Mucosa of gallbladder (tissue), 1 donor: Measurements from ENCODE around the gene PHLPP2. TPM values are rescaled to one million over a fixed set of nuclear protein-coding genes. Genes with fewer than 3 reads are reported as not detected.
"Not testable (repeated sequence)": the region's sequence is repeated elsewhere in the genome, so short reads cannot be mapped to it uniquely, and the experiment has no call there.

Experiments used
- DNase-seq: peaks from one replicate; pipeline ENCODE4 v3.0.0-alpha.2; 2020; ENCODE audit warnings: low spot score
- total RNA-seq: library from RNA; stranded (reverse); gene quantifications from one replicate; pipeline ENCODE4 v1.2.1, GENCODE V29; 2021
- donor health status: DM: no; HTN: no; CAD: no.

The PHLPP2 gene
- total RNA-seq, 1 donor from 2014 or later = 10.1 TPM

GRCh38 chr16:71722801-71723536, 1.5 kb downstream of the PHLPP2 start:
- peak; percentile 48 for DNase-seq

- DNase-seq = no peak
These were observed 3.3 kb downstream of the PHLPP2 start for GRCh38 chr16:71721066-71721740.

- no peak for DNase-seq
These were observed 12.0 kb downstream of the PHLPP2 start for GRCh38 chr16:71712501-71712900.

- no peak for DNase-seq
These were observed 12.7 kb downstream of the PHLPP2 start for GRCh38 chr16:71711789-71712188.

- no peak for DNase-seq
These were observed 15.2 kb downstream of the PHLPP2 start for GRCh38 chr16:71709229-71709781.

GRCh38 chr16:71708696-71709095, 15.8 kb downstream of the PHLPP2 start:
- DNase-seq = no peak

GRCh38 chr16:71707199-71707598, 17.3 kb downstream of the PHLPP2 start:
- DNase-seq = no peak

- no peak for DNase-seq
These were observed 18.5 kb downstream of the PHLPP2 start for GRCh38 chr16:71706046-71706445.

- no peak for DNase-seq
These were observed 21.2 kb downstream of the PHLPP2 start for GRCh38 chr16:71703333-71703732.

- DNase-seq = no peak
These were observed 23.7 kb downstream of the PHLPP2 start for GRCh38 chr16:71700831-71701230.

- no peak for DNase-seq
These were observed 26.0 kb downstream of the PHLPP2 start for GRCh38 chr16:71698491-71698890.

GRCh38 chr16:71693164-71693563, 31.3 kb downstream of the PHLPP2 start:
- DNase-seq = no peak

- DNase-seq = no peak
These were observed 34.6 kb downstream of the PHLPP2 start for GRCh38 chr16:71689901-71690300.

- no peak for DNase-seq
These were observed 36.6 kb downstream of the PHLPP2 start for GRCh38 chr16:71687861-71688260.

GRCh38 chr16:71684280-71684679, 40.2 kb downstream of the PHLPP2 start:
- DNase-seq = not testable (repeated sequence)

- no peak for DNase-seq
These were observed 43.1 kb downstream of the PHLPP2 start for GRCh38 chr16:71681360-71681759.

- no peak for DNase-seq
These were observed 48.3 kb downstream of the PHLPP2 start for GRCh38 chr16:71676236-71676635.

GRCh38 chr16:71675380-71675779, 49.1 kb downstream of the PHLPP2 start:
- no peak for DNase-seq

- DNase-seq = no peak
These were observed 50.3 kb downstream of the PHLPP2 start for GRCh38 chr16:71674229-71674628.

- DNase-seq = no peak
These were observed 50.9 kb downstream of the PHLPP2 start for GRCh38 chr16:71673582-71673973.

- no peak for DNase-seq
These were observed 51.5 kb downstream of the PHLPP2 start for GRCh38 chr16:71672803-71673581.

- DNase-seq = no peak
These were observed 52.4 kb downstream of the PHLPP2 start for GRCh38 chr16:71672125-71672524.
